CD4-positive, alpha-beta T cell treated with Interleukin-15 for 4 hours (primary cell): ENCODE data around the gene HLA-DPB1.
"Not testable (repeated sequence)": the region's sequence is repeated elsewhere in the genome, so short reads cannot be mapped to it uniquely, and the experiment has no call there.

Source experiments
- DNase-seq: peaks from one replicate; pipeline ENCODE4 v3.0.0-alpha.2; 2020; ENCODE audit warnings: low spot score

Gene HLA-DPB1

DNA sequence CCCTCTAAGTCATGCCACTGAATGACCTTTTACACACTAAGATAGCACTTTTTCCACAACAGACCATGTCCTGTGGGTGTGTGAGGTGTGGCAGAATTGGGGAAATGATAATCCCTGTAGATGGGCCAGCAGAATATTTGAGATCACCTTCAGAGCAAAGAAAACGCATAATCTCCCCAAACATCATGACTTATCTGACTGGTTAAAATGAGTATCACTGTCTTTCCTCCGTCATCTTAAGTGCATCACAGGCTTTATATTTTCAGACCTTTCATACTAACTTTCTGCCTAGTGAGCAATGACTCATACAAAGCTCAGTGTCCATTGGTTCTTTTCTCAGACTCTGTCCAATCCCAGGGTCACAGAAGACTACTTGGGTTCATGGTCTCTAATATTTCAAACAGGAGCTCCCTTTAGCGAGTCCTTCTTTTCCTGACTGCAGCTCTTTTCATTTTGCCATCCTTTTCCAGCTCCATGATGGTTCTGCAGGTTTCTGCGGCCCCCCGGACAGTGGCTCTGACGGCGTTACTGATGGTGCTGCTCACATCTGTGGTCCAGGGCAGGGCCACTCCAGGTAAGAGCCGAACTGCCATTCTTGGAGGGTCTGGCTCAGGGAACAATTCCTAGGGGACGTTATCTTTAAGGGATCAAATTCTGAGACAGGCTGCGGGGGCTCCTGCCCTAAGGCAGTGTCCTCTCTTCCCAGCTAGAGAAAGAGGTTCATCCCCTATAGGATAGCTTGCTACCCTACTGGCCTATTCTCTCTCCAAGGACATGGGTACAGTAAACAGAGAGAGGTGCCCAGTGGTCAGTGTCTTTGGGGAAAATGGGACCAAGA is at the start of gene HLA-DPB1:
Gene HLA-DPB1, plus strand, starts transcription at position 423 of the 838 bp plus-strand sequence. Its CDS starts 52 bp downstream, at position 475.
- DNase-seq = peak; percentile 81

DNA sequence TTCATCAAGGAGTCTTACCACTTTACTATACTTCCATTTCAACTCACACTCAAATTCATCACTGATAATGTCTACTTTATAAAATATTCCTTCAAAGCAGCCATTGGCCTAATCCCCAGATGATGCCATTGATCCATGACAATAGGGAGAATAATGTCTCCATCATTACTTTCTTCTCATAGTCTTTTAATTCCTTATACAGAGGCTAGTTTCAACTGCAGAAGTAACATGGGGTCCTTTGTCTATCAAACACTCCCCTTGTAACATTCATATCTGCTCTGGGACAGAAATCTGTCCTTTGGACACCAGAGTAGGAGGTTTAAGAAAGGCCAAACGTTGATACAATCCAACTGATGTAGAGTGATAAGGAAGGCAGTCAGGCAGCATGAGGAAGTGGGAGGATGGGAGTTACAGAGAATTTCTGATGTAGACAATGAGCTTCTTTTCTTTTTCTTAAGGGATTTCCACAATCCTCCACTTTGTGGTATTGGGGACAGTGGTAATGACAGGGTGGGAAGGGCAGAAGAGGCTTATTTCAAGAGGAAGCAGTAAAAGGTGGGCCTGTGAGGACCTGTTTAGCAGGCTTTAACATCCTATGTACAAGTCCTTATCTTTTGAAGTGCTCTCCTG is 47.5 kb upstream of the HLA-DPB1 start:
- DNase-seq = no peak

DNA sequence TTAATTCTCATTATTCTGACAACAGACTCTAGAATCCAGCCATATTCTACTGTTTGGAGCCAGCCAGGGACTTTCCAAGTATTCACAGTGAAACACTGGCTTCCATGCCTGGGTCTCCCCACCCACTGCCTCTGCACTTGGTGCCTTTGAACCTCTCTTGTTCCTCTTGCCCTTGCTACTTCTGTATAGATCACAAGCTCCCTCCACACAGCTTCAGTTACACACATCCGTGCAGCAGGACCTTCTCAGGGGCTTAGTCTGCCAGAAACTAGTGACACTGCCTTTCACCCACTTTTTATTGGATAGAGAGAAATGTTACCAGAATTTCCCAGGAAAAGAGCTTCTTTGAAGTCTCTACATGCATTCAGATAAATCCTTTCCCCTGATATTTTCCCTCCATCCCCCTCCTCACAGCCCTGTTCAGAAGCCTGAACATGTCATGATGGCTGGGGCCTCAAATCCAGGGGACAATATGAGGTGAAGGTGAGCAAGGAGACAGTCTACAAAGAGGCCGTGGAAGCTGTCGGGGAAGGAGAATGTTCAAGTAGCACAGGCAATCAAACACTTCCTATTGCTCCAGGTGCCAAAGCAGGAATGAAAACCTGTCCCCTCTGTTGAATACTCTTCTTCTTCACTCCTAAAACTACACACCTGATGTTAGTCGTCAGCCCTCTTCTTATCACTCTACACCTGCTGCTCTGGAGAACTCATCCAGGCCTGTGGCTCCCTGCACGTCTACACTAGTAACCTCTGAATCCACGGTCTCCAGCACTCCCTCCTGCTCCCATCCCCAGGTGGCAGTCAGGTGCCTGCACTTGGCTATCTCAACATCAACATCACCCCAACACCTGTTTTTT is 46.2 kb upstream of the HLA-DPB1 start:
- peak; percentile 33 for DNase-seq

DNA sequence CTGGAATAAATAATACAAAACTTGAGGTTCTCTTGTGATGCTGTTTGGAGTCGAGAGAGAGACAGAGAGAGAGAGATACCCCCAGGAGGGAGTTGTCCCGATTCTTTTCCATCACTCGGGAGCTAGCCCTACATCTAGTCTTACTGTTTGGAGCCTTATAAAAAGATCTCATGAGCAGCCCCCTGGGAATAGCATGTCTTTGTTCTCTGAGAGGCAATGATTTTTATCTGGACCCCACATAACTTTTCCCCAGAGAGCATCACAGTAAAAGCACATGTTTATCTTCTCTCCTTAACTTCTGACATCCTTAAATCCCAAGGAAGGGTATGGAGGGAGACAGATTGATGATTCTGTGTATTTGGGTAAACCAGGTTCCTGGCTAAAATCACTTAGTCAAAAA is 45.5 kb upstream of the HLA-DPB1 start:
- no peak for DNase-seq

DNA sequence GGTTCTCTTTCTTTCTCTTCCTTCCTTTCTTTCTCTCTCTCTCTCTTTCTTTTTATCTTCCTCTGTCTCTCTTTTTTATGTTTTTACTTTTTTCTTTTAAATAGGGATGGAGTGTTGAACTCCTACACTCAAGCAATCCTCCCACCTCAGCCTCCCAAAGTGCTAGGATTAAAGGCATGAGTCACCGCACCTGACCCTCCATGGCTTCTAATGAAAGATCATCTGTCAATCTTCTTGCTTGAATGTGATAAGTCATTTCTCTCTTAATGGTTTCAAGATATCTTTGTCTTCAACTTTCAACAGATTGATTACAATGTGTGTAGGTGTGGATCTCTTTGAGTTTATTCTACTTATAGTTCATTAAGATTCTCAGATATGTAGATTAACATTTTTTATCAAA is 41.2 kb upstream of the HLA-DPB1 start:
- no peak for DNase-seq

DNA sequence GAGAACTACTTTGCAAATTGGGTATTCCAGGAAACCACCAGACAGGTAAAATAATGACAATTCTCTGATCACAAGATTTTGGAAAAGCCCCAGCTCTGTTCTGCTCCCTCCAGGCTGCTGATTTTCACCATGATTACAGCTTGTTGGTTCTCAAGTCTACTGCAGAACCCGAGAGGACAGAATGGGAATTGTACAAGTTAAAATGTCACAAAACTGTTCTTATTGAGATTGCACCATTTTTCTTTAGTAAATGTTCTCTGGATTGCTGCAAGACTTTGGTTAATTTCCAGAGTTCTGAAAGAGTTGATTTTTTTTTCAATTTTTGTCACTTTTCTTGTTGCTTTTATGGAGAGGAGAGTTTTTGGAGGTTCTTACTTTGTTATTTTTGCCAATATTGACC is 39.3 kb upstream of the HLA-DPB1 start:
- DNase-seq = no peak

DNA sequence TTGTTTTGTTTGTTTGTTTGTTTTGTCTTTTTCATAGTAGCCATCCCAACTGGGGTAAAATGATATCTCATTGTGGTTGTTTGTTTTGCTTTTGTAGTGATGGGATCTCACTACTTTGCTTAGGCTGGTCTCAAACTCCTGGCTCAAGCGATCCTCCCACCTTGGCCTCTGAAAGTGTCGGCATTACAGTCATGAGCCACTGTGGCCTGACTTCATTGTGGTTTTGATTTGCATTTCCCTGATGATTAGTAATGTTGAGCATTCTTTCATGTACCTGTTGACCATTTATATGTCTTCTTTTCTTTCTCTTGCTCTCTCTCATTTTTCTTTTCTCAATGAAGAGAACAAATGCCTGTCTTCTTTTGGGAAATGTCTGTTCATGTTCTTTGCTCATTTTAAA is 35.6 kb upstream of the HLA-DPB1 start:
- DNase-seq = no peak

DNA sequence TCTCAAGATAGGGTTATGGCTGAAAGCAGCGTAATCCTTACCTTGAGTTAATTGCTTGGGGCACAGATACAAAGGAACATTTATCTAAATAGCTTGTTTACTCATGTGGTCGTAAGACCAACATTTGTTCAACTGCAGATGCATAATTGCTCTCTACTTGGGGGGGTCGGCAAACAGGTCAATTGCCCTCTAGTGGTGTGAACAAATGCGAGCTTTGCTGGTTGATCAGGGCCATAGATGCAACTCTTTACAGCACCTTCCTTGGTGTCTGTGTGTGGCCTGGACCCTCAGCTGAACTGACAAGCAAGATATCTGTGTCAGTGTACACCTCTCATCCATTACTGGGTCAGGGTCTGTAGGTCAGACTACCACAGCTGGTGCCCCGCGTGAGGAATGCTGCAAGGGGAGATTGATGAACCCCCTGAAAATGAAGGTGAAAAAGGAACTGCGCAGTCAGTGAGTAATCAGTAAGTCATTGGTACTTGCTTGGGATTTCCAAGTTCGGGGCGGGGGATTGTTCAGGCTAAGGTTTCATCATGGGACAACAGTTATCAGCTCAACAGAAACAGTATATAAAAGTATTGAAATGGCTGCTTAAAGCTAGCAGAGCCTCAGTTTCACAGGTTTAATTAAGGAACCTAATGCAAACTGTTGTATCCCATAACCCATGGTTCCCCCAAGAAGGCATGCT is 26.3 kb upstream of the HLA-DPB1 start:
- DNase-seq = no peak

DNA sequence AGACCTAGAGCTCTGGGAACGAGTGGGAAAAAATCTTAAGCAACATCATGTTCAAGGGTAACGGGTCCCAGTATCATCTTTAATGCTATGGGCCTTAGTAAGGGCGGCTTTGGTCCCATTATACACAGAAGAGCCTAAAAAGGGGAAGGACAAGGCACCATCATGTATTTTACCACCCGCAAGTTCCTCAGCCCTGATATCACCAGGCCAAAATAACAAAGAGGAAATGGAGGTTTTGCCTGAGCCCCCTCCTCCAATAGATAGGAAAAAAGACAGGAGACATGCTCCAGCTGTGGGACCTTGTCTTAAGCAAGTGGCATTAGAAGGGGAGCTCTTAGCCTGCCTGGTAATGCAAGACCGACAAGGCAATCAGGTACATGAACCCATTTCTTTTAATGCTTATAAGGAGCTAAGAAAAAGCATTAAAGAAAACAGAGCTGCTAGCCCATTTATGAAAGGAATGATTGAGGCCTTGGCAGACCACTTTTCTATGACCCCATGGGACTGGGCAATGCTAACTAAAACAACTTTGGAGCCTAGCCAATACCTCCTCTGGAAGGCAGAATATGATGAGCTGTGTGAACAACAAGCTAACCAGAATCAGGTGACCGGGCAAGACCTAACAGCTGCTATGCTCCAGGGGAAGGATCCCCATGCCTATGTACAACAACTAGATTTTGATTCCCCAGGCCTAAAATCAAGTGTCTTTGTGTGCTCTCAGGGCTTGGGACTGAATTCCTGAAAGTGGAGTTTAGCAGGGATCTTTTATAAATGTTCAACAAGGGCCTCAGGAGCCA is 25.6 kb upstream of the HLA-DPB1 start:
- DNase-seq = no peak

DNA sequence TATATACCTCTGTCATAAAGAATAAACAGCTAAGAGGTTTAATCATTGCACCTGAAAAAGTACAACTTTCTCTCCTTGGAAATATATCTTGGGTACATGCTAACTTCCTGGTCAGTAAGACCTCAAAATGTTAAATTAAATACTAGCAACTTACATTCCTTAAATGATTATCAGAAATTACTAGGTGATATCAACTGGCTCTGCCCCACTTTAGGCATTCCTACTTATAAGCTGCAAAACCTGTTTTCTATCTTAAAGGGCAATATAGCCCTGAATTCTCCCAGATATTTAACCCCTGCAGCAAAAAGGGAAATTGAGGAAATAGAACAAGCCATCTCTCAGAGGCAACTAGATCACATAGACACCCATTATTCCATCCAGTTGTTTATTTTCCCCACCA is 23.2 kb upstream of the HLA-DPB1 start:
- DNase-seq = no peak

DNA sequence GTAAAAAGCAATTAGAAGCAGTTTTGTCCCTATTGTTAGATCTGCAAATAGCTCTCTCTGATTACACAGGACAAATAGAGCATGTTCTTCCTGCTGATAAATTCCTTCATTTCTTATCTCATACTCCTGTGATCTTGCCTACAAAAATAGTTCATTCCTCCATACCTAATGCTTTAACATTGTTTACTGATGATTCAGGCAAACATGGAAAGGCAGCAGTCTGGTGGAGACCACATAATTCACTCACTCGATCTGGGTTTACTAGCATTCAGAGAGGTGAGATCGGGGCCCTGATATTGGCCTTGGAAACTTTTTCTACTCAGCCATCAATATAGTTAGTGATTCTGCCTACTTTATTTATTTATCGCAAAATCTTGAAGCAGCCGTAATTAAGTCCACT is 22.6 kb upstream of the HLA-DPB1 start:
- DNase-seq = no peak

DNA sequence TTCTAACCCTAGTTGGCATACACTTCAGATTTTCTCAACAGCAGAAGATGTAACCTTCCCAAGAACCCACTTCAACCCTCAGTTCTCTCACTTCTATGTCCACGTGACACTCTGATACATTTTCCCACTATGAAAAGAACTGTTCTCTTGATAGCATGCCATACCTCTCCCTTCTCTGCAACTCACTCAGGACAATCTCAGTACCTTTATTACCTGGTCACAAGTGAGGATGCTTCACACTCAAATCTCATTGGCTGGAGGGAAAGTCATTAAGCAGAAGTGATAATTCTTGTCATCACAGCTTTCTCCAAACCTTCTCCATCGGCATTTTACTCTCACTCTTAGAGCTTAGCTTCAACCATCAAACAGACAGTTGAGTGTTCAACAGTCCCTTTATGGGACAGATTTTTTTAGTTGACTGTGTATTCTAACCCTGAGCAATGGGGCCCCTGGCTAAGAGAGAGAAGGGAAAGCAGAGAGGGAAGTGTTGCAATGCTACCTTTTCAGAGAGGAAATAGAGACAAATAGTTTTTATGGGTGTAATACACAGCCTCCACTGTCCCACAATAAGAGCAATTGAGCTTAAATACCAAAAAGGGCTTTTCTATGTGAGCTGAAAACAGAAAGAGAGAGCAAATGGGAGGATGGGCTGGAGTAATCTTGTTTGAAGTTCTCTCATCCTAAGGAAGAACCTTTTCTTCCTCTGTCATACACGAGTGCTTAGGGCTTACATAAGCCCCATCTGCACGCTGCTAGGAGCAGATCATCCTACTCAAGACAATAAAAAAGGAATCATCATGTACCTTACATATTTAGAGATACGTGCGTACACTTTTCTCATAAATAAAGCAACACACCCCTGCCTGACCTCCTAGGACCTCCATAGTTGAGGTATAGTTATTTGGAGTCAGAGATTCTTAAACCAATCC is 18.3 kb upstream of the HLA-DPB1 start:
- DNase-seq = no peak

DNA sequence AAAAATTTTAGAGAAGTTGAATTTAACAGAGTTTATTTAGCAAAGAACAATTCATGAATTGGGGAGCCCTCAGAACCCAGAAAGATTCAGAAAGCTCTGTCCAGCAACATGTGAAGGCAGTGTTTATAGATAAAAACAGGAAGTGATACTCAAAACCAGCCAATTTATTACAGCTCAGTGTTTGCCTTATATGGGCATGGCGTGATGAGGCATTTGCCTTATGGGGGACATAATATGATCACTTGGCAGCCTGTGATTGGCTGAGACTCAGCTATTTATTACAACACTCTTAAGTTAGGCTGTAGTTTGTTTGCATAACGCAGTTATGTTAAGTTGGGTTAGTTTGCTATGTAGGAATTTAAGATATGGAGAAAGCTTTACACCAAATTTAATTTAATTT is 13.8 kb upstream of the HLA-DPB1 start:
- no peak for DNase-seq

DNA sequence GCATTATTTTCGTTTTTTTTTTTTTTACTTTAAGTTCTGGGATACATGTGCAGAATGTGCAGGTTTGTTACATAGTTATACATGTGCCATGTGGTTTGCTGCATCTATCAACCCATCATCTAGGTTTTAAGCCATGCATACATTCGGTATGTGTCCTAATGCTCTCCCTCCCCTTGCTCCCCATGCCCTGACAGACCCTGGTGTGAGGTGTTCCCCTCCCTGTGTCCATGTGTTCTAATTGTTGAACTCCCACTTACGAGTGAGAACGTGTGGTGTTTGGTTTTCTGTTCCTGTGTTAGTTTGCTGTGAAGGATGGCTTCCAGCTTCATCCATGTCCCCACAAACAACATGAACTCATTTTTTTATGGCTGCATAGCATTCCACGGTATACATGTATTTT is 12.4 kb upstream of the HLA-DPB1 start:
- DNase-seq = not testable (repeated sequence)

DNA sequence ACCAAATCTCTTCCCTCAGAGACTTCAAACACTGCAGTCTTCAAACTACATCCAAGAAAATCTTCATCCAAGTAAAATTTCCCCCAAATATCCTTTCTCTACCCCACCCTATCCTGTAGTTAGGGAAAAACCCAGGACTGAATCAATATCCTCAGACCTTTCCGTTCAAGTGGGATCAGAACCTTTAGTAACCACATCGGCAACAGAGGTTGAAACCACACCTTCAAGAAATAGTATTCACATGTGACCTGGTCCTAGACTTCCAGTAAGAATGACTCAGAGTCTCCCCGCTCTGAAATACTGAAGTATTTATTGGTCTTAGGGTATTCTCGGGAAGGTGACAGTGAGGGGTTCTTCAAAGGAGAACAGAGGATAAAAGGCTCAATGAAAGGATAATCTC is 11.1 kb upstream of the HLA-DPB1 start:
- DNase-seq = no peak

DNA sequence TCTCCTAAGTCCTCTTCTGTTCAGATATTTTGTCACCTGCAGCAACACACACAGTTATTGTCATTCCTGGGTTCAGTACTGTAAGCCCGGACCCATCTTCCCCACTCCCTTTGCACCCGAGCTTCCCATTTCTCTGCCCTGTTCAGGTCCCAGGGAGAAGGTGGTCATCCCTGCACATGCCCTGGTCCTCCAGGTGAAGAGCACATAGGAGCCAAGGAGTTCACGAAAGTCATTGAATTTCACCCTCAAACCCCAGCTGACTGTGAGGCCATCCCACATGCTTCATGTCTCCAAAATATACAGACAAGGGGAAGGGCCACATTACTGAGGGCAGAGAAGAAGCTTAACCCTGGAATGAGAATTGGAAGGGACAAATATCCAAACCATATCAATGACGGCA is 10.5 kb upstream of the HLA-DPB1 start:
- no peak for DNase-seq

DNA sequence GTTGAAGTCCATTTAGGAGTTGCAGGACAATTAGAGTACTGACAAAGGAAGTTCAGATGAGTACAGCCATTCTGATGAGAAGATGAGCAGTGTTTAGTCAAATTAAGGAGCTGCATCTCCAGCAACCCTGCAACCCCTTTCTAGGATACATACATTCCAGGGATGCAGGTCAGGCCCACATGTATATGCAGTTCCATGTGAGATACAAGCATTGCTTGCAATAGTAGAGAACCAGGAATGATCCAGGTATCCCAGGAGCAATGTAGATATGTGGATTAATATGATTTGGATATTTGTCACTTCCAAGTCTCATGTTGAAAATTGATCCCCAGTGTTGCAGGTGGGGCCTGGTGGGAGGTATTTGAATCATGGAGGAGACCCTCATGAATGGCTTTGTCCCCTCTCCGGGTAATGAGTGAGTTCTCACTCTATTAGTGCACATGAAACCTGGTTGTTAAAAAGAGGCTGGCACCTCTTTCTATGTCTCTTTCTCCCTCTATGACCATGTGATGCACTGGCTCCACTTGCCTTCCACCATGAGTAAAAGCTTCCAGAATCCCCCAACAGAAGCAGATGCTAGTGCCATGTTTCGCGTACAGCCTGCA is 8.8 kb upstream of the HLA-DPB1 start:
- no peak for DNase-seq

DNA sequence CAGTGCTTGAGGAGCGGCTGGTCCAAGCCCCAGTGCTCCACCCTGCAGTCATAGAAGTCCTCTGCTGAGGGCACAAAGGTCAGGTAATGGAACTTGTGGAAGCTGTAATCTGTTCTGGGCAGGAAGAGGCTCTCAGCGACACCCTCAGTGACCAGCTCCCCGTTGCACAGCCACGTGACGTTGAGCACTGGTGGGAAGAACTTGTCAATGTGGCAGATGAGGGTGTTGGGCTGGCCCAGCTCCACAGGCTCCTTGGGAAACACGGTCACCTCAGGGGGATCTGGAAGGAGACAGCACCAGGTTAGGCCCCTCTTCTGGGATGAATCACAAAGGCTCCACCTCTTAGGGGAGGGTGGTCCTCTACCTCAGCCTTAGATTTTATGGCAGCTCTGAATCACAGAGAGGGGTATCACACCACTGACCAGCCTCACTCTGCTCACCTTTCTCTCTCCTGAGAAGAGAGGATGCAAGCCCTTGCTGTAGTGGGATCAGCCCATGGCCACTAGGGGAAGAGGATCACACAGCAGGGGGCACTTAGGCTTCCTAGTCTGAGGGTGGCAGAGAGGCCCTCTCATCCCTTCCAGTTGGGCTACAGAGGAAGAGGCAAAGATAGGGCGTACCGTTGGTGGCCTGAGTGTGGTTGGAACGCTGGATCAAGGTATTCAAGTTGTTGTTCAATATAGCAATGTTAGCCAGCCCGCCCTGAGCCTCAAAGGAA is 6.6 kb upstream of the HLA-DPB1 start:
- no peak for DNase-seq

DNA sequence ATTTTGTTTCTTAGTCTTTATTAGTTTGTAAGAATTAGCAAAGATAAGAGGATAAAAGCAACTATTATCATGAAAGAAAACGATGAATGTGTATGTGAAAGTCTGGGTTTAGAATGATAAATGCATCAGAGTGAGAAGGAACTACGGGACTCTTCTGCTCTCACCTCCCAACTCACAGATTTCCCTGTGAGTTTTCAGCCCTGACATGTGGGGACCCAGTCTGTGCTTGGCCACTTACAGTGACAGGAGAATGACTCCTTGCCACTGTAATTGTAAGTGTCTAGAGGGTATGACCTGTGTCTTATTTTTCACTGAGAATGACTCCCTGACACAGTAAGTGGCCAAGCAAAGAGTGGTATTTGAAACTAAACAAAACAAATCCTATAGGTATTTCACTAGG is 4.9 kb upstream of the HLA-DPB1 start:
- DNase-seq = no peak
